Placental pericyte (primary cell): ENCODE results near the gene SYTL4. TPM values are rescaled to one million over a fixed set of nuclear protein-coding genes. Genes with fewer than 3 reads are reported as not detected.

Experiments used
- total RNA-seq: library from RNA; depleted of rRNA; stranded (reverse); fragments of >200 nt; gene quantifications from 2 replicates; pipeline ENCODE4 v1.2.3, GENCODE V29; 2012

Gene SYTL4
- 3.7 and 4.0 TPM in 2 replicates for total RNA-seq

DNA sequence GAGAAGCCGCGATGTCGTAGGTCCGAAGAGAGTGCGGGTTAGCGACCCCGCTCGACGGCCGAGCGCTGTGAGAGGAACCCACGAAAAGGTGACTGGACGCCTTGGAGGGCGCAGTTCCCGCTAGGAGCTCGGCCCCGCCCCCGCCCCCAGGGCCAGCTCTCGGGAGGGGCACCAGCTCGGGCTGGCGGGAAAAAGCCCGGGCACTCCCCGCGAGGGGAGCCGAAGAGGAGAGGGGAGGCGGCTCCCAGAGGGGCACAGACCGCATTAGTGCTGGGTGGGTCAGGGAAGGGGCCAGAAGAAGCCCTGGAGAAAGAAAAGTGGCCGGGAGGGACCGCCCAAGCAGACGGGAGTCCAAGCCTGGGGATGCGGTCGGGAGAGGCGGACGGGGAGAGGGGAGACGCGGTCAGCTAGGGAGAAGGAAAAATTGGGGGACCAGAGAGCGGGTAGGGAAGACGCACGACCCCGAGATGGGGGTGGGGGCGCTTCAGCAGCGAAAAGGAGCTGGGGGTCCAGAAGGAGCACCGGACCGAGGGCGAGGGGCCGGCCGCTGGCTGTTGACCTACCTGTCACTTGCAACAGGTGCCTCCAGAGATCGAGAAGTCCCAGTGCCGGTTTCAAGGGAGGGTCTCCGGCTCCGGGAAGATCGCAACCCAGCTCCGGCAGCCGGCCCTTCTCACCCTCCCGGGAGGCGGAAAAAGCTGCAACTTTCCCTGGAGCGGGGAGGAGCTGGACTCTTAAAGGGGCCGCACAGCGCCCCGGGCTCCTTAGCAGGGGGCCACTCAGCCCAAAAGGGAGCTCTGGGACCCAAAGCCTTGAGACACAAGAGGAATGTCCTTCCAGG is at the start of gene SYTL4:
TSS of gene SYTL4 (minus strand) at position 681 of the 841 bp plus-strand sequence. CDS start 30,084 bp downstream, outside the sequence.

DNA sequence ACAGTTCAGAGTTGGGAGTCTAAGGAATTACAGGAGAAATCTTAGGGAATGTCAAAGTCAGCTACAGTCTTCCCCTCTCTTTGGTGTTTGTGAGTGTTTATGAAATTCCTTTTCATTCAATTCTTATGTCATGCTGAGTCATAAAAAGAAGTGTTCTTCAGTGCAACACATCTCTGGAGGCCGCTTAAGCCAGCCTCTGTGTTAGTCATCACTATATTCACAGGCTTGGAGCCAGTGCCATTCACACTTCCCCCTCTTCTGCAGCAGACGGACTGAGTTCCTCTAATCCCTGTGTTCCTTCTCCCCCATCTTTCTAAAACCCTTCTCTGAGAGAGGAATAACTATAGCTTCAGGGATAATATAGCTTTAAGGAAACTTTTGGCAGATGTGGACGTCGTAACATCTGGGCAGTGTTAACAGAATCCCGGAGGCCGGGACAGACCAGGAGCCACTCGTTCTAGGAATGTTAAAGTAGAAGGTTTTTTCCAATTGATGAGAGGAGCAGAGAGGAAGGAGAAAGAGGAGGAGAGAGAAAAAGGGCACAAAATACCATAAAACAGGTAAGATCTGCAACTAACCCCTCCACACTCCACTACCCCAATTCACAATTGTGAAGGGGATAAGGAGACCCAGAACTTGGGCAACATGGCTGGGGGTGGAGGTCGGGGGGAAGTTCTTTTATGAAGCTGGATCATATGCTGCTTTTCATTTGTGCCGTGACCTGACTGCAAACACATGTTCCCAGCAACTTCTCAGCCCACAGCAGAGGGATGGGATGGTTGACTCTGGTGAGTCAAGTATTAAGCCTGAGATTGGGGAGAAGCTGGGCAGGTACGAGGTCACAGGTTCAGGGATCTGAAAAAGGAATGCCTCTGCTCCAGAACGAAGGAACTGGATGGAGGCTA is 87.7 kb downstream of the SYTL4 start, which contains the start of gene SRPX2:
TSS of gene SRPX2 (plus strand) at position 244 of the 905 bp plus-strand sequence. CDS start 2,124 bp downstream, outside the sequence.

DNA sequence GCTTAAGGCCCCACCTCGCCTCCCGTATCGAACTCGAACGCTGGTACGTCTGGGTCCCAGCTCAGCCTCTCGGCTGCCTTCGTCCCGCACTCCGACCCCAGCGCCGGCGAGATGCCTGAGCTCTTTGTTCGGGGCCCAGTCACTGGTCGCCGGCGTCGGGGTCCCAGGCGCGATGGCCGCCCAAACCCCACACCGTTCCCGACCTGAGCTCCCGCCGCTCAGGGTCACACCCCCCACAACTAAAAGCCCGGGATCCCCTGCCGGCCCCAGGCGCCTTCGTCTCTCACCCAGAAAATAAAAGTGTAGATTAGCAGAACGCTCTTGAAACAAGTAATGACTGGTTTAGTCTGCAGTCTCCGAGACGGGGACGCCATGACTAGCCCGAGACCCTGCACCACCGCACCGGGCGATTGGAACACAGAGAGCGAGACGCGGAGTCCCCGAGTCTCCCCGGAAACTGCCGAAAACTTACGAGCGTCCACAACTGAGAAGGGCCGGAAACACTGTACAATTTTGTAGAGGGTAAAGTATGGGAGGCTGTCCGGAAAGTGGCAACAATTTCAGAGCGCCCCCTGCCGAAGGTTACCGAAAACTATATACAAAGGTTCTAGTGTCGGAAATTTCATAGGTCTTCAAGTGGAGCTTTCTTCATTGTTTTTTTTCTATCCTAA is 95.5 kb downstream of the SYTL4 start, which contains the start of gene TSPAN6:
TSS of gene TSPAN6 (minus strand) at position 486 of the 671 bp plus-strand sequence. CDS start at position 374, 112 bp downstream.

Other genes starting within 250 kb of the SYTL4 start
- not detected in 2 replicates for gene TNMD, start 147.2 kb downstream of the SYTL4 start, total RNA-seq
- gene TSPAN6, start 95.3 kb downstream of the SYTL4 start, total RNA-seq: 23.4 and 25.8 TPM in 2 replicates
- gene SRPX2, start 87.9 kb downstream of the SYTL4 start, total RNA-seq: 40.9 and 73.2 TPM in 2 replicates
- 16.0 and 33.2 TPM in 2 replicates for gene CSTF2, start 88.3 kb upstream of the SYTL4 start, total RNA-seq
- gene NOX1, start 142.2 kb upstream of the SYTL4 start, total RNA-seq: 0.22 TPM in 1 of 2 replicates, not detected in the other
- gene XKRX, start 196.8 kb upstream of the SYTL4 start, total RNA-seq: 0.22 and 4.2 TPM in 2 replicates
- not detected in 2 replicates for gene ARL13A, start 237.6 kb upstream of the SYTL4 start, total RNA-seq